Endothelial cell of umbilical vein (primary cell): ENCODE data around the gene CLSTN2. TPM values are rescaled to one million over a fixed set of nuclear protein-coding genes. Genes with fewer than 3 reads are reported as not detected.

Source experiments
- BruUV-seq: library from RNA; stranded (reverse); fragments of 400-500 nt; replicated peaks from 2 replicates; lab custom pipeline; 2021; lab: Mats Ljungman, UMichigan
- CTCF ChIA-PET: fragments of 300-600, 350-600 bp; sonication (Branson Sonifier 250); formaldehyde crosslinking; loops from one replicate; lab custom pipeline; 2021; ENCODE audit warnings: antibody characterized with exemption, inconsistent platforms; lab: Charles Lee
- POLR2A ChIA-PET: fragments of 300-600, 350-600 bp; sonication (Branson Sonifier 250); formaldehyde crosslinking; loops from one replicate; lab custom pipeline; 2021; ENCODE audit warnings: antibody characterized with exemption, inconsistent platforms; lab: Charles Lee
- DNase-seq: peaks from one replicate; pipeline ENCODE4 v3.0.0-alpha.2; 2011; ENCODE audit warnings: low read depth, low spot score
- FAIRE-seq: peaks from 2 replicates; lab custom pipeline; 2011; peaks lifted over from hg19 to GRCh38; lab: Jason Lieb, UNC
- H2AFZ ChIP-seq: 2 replicates; pipeline ENCODE4 v1.6.0; 2012; ENCODE audit warnings: low read depth, low read length, control low read depth, inconsistent platforms
- H3K27ac ChIP-seq: 2 replicates; pipeline ENCODE4 v1.5.1; 2011; ENCODE audit warnings: low read depth, mild to moderate bottlenecking, control low read depth, low read length, moderate library complexity; ENCODE audit not compliant: insufficient read depth
- H3K27me3 ChIP-seq, 2 experiments: 2 replicates each; pipeline versions ENCODE4 v1.6.0 to v1.6.1; 2011; ENCODE audit warnings: low read length in 2 of 2, mixed read lengths in 1 of 2; ENCODE audit not compliant: control insufficient read depth in 2 of 2, insufficient read depth in 2 of 2
- H3K36me3 ChIP-seq, 2 experiments: 2 replicates in 1 of 2; 3 replicates in 1 of 2; pipeline ENCODE4 v1.5.1; 2011; ENCODE audit warnings: low read length in 2 of 2, mild to moderate bottlenecking in 1 of 2, moderate library complexity in 1 of 2; ENCODE audit not compliant: control insufficient read depth in 2 of 2, insufficient read depth in 2 of 2; ENCODE audit errors: extremely low read depth in 1 of 2
- H3K4me1 ChIP-seq: 3 replicates; pipeline ENCODE4 v1.5.1; 2011; ENCODE audit warnings: mild to moderate bottlenecking, low read length; ENCODE audit not compliant: control insufficient read depth, insufficient read depth; ENCODE audit errors: extremely low read depth
- H3K4me2 ChIP-seq: 2 replicates; pipeline ENCODE4 v1.6.1; 2011; ENCODE audit warnings: low read length, control low read depth, mixed read lengths; ENCODE audit not compliant: insufficient read depth
- H3K4me3 ChIP-seq, 3 experiments: fragments of 200-600 bp in 1 of 3; sonication (generic), shearing (Covaris generic) in 1 of 3; replicated peaks in 1 of 3; 2 replicates each; pipeline ENCODE4 v1.5.1; 2011 to 2016; ENCODE audit warnings: control low read depth in 3 of 3, low read length in 3 of 3, mild to moderate bottlenecking in 2 of 3, inconsistent platforms in 1 of 3, low read depth in 1 of 3, moderate library complexity in 1 of 3; ENCODE audit not compliant: insufficient read depth in 1 of 3
- H3K79me2 ChIP-seq: 2 replicates; pipeline ENCODE4 v1.6.0; 2012; ENCODE audit warnings: low read length, inconsistent platforms; ENCODE audit not compliant: control insufficient read depth, insufficient read depth
- H3K9ac ChIP-seq: replicated peaks from 2 replicates; pipeline ENCODE3; 2011; ENCODE audit warnings: low read length, control low read depth; ENCODE audit not compliant: insufficient read depth; ENCODE audit errors: extremely low read depth
- H3K9me1 ChIP-seq: replicated peaks from 3 replicates; pipeline ENCODE4 v1.6.0; 2011; ENCODE audit warnings: mild to moderate bottlenecking, low read length; ENCODE audit not compliant: control insufficient read depth, insufficient read depth; ENCODE audit errors: extremely low read depth
- H3K9me3 ChIP-seq: replicated peaks from 2 replicates; pipeline ENCODE4 v1.5.1; 2012; ENCODE audit warnings: low read length, inconsistent platforms; ENCODE audit not compliant: control insufficient read depth, insufficient read depth
- H4K20me1 ChIP-seq: replicated peaks from 2 replicates; pipeline ENCODE3; 2011; ENCODE audit warnings: mild to moderate bottlenecking, low read length; ENCODE audit not compliant: control insufficient read depth, insufficient read depth; ENCODE audit errors: extremely low read depth
- CTCF ChIP-seq, 2 donors: IDR thresholded peaks; 1 replicate in 1 of 2; 2 replicates in 1 of 2; pipeline ENCODE4 v1.5.1; 2011; ENCODE audit warnings: low read length in 2 of 2, mild to moderate bottlenecking in 2 of 2, moderate library complexity in 2 of 2, control low read depth in 1 of 2, inconsistent platforms in 1 of 2, low read depth in 1 of 2; ENCODE audit not compliant: insufficient read depth in 1 of 2; ENCODE audit errors: extremely low read depth in 1 of 2
- EZH2 ChIP-seq: IDR thresholded peaks from 2 replicates; pipeline ENCODE4 v1.6.1; 2012; ENCODE audit warnings: borderline replicate concordance, low read depth, mild to moderate bottlenecking, moderate library complexity, low read length, inconsistent platforms; ENCODE audit not compliant: severe bottlenecking
- FOS ChIP-seq: IDR thresholded peaks from 2 replicates; pipeline ENCODE4 v1.6.1; 2011; ENCODE audit warnings: mild to moderate bottlenecking, low read length, moderate library complexity, borderline replicate concordance; ENCODE audit not compliant: insufficient read depth
- GATA2 ChIP-seq: IDR thresholded peaks from 2 replicates; pipeline ENCODE4 v1.7.0; 2011; ENCODE audit warnings: low read depth, mild to moderate bottlenecking, moderate library complexity, mixed read lengths, low read length; ENCODE audit not compliant: insufficient read length, insufficient read depth
- JUN ChIP-seq: IDR thresholded peaks from 2 replicates; pipeline ENCODE4 v1.6.1; 2011; ENCODE audit warnings: borderline replicate concordance, low read depth; ENCODE audit not compliant: insufficient read length, insufficient read depth
- MAX ChIP-seq: IDR thresholded peaks from 2 replicates; pipeline ENCODE4 v1.6.1; 2011; ENCODE audit not compliant: insufficient read depth, insufficient read length
- MYC ChIP-seq: IDR thresholded peaks from one replicate; pipeline ENCODE4 v1.6.1; 2011; ENCODE audit warnings: mild to moderate bottlenecking, low read depth, low read length
- POLR2A ChIP-seq: IDR thresholded peaks from 2 replicates; pipeline ENCODE4 v1.6.1; 2012; ENCODE audit warnings: low read depth, mild to moderate bottlenecking, control low read depth, low read length
- POLR2AphosphoS5 ChIP-seq: IDR thresholded peaks from 2 replicates; pipeline ENCODE4 v1.6.1; 2012; ENCODE audit warnings: low read depth, mild to moderate bottlenecking, control low read depth, low read length, moderate library complexity; ENCODE audit not compliant: insufficient read depth
- dilution Hi-C: fragments of 300-500 bp; cut with MboI; formaldehyde crosslinking; loops from one replicate; pipeline ENCODE4 v1.15.0; 2019; ENCODE audit warnings: low sequenced_read_pairs; ENCODE audit not compliant: extremely low pct_ligation_motif_present
- intact Hi-C: fragments of 100-400 bp; cut with micrococcal nuclease; formaldehyde crosslinking; loops from one replicate; pipeline ENCODE4 v1.10.0; 2022
- polyA plus RNA-seq, 4 experiments: library from polyadenylated mRNA; depleted of rRNA in 3 of 4; stranded (reverse) in 3 of 4; unstranded in 1 of 4; fragments of >200 nt; gene quantifications; 2 replicates each; pipeline versions ENCODE4 v1.2.1 to v1.2.3, GENCODE V29; 2011 to 2012; ENCODE audit warnings: missing spikeins in 1 of 4
- total RNA-seq: library from RNA; stranded (reverse); gene quantifications from 2 replicates; pipeline ENCODE4 v1.2.3, GENCODE V29; 2021

The CLSTN2 gene
- total and polyA plus RNA-seq, 2 donors (not counting 3 experiments of a cell fraction or from before 2014, with no cell fraction given) = 0.26 to 0.38 TPM

DNA sequence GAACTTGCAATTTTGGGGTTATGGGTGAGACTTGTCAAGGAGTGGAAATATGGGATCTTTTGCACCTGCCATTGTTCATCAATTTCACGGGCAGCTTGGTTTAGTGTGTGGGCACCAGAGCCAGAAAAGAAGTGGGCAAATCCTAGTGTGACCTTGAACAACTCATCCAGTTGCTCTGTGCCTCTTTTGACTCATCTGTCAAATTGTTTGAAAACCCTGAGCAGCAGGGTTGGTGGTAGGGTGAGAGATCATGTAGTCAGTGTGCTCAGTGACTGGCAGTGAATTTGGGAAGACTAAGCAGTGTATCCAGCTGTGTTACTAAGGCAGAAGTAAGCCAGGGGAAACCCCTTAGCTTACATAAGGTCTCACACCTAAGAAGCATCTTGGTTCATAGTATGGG, 449.9 kb downstream of the CLSTN2 start:
- no peak for DNase-seq
- H3K9me1 ChIP-seq = no peaks in the 10 kb centered on the region
- H4K20me1 ChIP-seq = no peaks in the 10 kb centered on the region
- H3K27me3 ChIP-seq = no peaks in the 10 kb centered on the region
- no peak overlapping the region for H3K9ac ChIP-seq
- no peak for FAIRE-seq
- POLR2A ChIA-PET = no interaction called here
- H3K9me3 ChIP-seq = no peaks in the 10 kb centered on the region
- no peaks in the 10 kb centered on the region for H3K4me1 ChIP-seq
- CTCF ChIA-PET = no interaction called here
- TF ChIP-seq CTCF (IDR thresholded peaks at IDR 0.05; ENCODE audit: extremely low read depth in 1 of 2, insufficient read depth in 1 of 2, low read depth in 1 of 2, low read length in 2 of 2) = no peak
- TF ChIP-seq FOS = no peak
- no TSS peak for BruUV-seq
- H2AFZ ChIP-seq = no peak overlapping the region
- no peaks in the 10 kb centered on the region for H3K79me2 ChIP-seq
- H3K36me3 ChIP-seq = no peaks in the 10 kb centered on the region
- no peak overlapping the region for H3K4me2 ChIP-seq
- H3K27ac ChIP-seq = no peak overlapping the region
- H3K4me3 ChIP-seq = no peak overlapping the region
- dilution Hi-C loops = no loop called here
- intact Hi-C loops = no loop called here

DNA sequence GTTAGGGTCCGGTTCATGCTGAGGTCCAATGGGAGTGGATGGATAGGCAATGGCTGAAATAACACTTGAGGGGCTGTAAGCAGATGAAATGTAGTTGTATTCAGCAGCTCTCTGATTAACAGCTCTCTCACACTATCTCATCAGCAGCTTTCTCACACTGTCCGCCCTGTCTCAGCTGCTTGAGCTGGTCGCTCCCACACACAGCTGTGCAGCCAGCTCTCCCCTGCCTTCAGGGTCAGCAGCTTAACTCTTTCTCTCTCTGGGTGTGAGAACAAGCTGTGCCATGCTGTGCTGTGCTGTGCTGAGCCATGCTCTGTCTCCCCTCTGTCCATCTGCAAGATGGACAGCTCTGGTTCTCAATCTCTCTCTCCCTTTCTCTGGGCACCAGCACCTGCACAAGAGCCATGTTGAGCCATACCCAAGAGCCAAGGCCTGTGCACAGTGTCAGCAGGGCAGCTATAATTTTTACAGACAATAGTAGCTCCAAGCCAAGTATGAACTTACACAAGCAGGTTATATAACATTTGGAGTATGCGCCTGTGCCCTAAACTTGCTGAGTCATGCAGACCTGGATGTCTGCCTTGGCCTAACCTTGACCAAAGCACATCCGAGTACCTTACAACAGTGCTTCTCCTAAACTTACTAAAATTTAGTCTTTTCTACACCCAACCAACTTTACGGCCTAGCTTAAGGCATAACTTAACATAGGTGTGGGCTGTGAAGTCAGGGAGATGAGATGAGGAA, 451.5 kb downstream of the CLSTN2 start:
- H3K9me3 ChIP-seq = no peaks in the 10 kb centered on the region
- no peaks in the 10 kb centered on the region for H3K9me1 ChIP-seq
- FAIRE-seq (no peak), DNase-seq (no peak)
- intact Hi-C loops = no loop called here
- ChIA-PET POLR2A (no interaction called here), CTCF (no interaction called here)
- H3K79me2 ChIP-seq = no peaks in the 10 kb centered on the region
- no peak overlapping the region for H3K4me2 ChIP-seq
- TF ChIP-seq MAX (no peak), GATA2 (no peak), MYC (no peak), POLR2A (no peak), POLR2AphosphoS5 (no peak), JUN (no peak), CTCF (IDR thresholded peaks at IDR 0.05; ENCODE audit: extremely low read depth in 1 of 2, insufficient read depth in 1 of 2, low read depth in 1 of 2, low read length in 2 of 2) (no peak), FOS (no peak), EZH2 (no peak)
- BruUV-seq = no TSS peak
- no peak overlapping the region for H3K27ac ChIP-seq
- dilution Hi-C loops = no loop called here
- H4K20me1 ChIP-seq = no peaks in the 10 kb centered on the region
- H3K4me1 ChIP-seq = no peaks in the 10 kb centered on the region
- H3K27me3 ChIP-seq = no peaks in the 10 kb centered on the region
- no peaks in the 10 kb centered on the region for H3K36me3 ChIP-seq
- H3K4me3 ChIP-seq = no peak overlapping the region
- no peak overlapping the region for H3K9ac ChIP-seq
- H2AFZ ChIP-seq = no peak overlapping the region
